NK-92 (cell line): ENCODE results near the gene PRKD2.
"Not testable (repeated sequence)": the region's sequence is repeated elsewhere in the genome, so short reads cannot be mapped to it uniquely, and the experiment has no call there.

Source experiments
- DNase-seq: peaks from one replicate; lab custom pipeline; 2025; ENCODE audit not compliant: unreplicated experiment; lab: John Stamatoyannopoulos, UW

The PRKD2 gene

DNA sequence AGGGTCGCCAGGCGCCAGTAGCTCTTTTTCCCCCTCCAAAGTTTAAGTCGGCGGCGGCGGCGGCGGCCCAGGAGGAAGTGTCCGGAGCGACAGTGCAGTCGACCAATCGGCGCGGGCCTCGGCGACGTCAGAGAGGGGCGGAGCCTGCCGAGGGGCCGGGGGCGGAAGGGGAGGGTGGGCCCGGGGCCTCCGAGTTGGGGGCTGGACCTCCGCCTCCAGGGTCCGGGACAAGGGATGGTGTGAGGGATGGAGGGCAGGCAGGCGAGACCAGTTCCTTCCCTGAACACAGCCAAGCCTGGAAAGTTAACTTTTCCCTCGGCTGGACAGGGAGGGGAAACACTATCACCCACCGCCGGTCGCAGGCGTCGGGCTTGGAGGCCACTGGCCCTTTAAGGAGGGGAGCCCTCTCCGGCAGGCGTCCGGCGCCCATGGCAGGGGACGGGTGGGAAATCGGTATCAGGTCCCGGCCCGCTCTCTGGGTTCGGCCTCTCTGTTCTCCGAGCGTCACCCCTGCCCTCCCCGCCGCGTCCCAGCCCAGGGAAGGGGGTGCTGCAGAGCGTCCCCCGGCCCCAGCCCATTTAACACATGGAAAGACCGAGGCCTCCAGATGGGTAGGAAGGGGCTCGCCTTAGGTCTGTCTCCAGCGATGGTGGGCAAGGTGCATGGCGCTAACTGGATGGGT, at the start of gene PRKD2:
Gene PRKD2, minus strand, starts transcription at position 81 of the 682 bp plus-strand sequence. CDS start 744 bp downstream, outside the sequence.
- no peak for DNase-seq

DNA sequence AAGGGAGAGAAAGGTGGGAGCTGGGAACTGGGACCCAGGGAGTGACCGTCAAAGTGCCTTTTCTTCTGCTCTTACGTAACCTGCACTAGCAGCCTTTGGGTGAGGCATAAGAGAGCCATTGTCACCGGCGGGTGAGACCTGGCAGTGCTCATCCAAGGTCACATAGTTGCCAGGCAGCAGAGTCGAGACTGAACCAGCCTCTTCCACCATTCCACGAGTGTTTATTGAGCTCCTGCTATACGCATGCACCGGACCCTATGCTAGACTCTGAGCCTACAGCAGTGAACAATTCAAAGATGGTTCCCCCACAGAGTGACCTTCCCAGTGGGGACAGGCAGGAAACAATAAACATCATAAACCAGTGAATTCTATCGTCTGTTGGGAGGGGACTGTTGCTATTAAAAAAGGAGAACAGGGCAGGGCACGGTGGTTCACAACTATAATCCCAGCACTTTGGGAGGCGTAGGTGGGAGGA, 47.9 kb upstream of the PRKD2 start:
- DNase-seq, result no peak

DNA sequence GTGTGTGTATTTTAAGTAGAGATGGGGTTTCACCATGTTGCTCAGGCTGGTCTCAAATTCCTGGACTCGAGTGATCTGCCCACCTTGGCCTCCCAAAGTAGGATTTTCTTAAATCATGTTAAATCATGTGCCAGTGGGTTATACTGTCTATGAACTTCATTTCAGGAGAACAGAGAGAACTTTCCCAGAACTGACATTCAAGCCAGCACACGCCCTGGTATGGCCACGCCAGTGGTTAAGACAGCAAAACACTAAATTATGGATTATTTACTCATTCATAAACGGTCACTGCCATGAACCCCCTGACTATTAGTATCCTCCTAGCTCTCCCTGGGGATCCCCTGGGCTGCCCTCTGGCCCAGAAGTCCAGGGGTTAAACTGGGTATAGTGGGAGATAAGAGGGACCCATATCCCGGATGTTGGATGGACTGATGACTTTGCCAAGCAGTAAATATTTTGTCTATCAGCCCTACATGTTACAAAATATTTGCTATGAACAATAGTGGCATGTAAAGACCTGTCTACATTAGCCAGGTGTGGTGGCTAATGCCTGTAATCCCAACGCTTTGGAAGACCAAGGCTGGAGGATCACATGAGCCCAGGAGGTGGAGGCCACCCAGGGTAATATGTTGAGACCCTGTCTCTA, 45.5 kb upstream of the PRKD2 start:
- DNase-seq, result no peak

DNA sequence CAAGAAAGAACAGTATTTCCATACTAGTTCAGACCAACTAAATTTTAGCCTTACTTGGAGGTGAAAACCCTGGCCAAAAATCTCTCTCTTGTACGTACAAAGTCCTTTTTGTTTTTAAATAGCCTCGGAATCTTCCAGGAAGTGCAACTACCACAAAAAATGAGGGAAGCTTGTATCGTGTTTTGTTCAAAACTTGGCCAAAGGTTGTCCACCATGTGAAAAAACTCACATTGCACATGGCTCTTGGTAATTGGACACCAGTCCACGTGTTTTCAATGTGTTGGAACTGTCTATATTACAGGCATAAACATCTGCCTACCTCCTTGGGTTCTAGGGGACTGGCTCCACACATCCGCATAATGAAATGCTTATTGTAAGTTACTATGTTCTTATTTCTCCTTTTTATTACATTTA, 44.5 kb upstream of the PRKD2 start:
- no peak for DNase-seq

DNA sequence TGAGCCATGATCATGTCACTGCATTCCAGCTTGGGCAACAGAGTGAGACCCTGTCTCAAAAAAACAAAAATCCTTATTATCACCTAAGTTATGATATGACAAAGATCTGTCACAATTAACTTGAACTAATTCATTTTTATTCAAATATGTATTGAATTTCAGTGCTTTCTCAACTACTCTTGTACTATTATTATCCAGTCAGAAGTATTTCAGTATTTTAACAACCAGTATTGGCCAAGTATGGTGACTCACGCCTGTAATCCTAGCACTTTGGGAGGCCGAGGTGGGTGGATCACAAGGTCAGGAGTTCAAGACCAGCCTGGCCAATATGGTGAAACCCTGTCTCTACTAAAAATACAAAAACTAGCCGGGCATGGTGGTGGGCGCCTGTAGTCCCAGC, 44.0 kb upstream of the PRKD2 start:
- DNase-seq, result not testable (repeated sequence)

DNA sequence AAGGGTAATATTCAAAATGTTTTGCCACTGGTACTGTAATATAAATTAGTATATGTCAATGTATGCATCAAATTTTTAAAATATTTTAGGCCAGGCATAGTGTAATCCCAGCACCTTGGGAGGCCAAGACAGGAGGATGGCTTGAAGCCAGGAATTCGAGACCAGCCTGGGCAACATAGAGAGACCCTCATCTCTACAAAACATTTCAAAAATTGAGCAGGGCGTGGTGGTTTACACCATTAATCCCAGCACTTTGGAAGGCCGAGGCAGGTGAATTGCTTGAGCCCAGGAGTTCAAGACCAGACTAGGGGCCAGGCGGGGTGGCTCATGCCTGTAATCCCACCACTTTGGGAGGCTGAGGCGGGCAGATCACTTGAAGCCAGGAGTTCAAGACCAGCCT, 43.4 kb upstream of the PRKD2 start:
- DNase-seq, result no peak

DNA sequence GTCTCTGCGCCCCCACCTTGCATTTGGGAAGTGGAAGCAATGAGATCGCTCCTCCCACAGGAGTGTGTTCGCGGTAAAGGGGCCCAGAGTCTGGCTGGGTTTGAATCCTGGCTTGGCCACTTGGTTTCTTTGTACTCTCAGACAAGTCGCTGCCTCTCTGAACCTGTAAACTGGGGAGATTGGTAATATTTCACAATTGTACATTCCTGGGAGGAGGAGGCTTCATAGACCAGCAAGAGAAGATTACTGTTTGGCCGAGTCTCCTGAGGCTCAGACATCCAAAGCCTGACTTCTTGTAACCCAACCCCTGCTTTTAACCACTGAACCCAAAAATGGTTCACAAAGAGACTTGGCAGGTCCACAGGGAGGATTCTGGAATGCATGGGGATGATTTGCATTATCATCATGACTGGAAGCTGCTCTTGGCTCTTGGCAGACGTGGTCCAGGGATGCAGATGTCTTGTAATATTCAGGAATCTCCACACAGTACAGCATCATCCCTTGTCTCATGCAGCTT, 43.0 kb upstream of the PRKD2 start:
- no peak for DNase-seq

DNA sequence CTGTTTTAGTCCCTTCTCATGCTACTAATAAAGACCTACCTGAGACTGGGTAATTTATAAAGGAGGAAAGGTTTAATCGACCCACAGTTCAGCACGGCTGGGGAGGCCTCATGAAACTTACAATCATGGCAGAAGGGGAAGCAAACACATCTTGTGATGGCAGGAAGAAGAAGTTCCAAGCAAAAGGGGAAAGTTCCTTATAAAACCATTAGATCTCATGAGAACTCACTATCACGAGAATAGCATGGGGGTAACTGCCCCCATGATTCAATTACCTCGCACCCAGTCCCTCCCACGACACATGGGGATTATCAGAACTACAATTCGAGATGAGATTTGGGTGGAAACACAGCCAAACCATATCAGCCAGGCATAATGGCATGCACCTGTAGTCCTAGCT, 42.3 kb upstream of the PRKD2 start:
- DNase-seq, result no peak

DNA sequence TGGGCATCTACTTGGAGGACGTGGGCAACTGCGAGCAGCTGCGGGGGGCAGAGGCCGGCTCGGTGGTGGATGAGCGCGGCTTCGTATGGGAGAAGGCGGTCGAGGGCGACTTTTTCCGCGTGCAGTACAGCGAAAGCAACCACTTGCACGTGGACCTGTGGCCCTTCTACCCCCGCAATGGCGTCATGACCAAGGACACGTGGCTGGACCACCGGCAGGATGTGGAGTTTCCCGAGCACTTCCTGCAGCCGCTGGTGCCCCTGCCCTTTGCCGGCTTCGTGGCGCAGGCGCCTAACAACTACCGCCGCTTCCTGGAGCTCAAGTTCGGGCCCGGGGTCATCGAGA, 39.6 kb upstream of the PRKD2 start:
- no peak for DNase-seq

DNA sequence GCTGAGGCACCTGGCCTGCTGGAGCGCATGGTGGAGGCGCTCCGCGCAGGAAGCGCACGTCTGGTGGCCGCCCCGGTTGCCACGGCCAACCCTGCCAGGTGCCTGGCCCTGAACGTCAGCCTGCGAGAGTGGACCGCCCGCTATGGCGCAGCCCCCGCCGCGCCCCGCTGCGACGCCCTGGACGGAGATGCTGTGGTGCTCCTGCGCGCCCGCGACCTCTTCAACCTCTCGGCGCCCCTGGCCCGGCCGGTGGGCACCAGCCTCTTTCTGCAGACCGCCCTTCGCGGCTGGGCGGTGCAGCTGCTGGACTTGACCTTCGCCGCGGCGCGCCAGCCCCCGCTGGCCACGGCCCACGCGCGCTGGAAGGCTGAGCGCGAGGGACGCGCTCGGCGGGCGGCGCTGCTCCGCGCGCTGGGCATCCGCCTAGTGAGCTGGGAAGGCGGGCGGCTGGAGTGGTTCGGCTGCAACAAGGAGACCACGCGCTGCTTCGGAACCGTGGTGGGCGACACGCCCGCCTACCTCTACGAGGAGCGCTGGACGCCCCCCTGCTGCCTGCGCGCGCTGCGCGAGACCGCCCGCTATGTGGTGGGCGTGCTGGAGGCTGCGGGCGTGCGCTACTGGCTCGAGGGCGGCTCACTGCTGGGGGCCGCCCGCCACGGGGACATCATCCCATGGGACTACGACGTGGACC, 39.1 kb upstream of the PRKD2 start:
- no peak for DNase-seq

DNA sequence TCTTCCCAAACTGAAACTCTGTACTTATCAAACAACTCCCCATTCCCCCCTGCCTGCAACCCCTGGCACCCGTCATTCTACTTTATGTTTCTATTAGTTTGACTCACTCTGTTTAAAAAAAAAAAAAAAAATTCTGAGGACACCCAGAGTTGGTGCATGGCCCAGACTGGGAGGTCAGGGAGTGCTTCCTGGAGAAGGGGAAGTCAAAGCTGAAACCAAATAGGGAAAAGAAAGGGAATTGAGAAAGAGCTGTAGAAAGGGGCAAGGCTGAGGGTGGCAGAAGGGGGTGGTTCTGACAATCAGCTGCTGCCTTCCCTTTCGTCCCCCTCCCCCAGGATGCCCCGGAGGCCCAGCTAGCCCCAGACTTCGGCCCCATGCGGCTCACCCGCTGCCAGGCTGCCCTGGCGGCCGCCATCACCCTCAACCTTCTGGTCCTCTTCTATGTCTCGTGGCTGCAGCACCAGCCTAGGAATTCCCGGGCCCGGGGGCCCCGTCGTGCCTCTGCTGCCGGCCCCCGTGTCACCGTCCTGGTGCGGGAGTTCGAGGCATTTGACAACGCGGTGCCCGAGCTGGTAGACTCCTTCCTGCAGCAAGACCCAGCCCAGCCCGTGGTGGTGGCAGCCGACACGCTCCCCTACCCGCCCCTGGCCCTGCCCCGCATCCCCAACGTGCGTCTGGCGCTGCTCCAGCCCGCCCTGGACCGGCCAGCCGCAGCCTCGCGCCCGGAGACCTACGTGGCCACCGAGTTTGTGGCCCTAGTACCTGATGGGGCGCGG, 38.4 kb upstream of the PRKD2 start:
- DNase-seq, result no peak

DNA sequence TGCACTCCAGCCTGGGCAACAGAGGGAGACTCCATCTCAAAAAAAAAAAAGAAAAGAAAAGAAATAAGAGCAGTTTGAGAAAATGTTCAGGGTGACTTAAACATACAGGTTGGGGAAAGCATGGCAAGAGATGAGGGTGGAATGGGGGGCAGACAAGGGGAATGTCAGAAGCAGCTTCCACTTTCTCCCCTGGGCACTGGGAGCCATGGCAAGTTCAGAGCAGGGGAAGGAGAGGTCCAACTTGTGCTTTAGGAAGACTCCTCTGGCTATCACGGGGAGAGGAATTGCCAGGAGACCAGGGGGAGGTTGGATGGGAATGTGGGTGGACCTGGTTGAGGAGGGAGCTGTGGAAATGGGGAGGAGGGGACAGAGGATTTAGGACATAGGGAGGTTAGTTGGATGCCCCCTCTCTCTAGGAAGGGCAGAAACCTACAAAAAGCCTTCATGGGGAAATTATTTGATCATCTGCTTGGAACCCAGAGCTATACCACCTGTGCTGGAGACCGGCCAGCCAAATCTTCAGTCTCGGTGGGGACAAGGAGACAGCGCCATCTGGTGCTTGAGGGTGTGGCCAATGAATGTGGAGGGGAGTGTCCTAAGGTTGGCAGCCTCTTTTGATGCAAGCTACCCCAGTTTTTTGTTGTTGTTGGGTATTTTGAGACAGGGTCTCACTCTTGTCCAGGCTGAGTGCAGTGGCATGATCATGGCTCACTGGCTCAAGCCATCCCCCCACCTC, 36.7 kb upstream of the PRKD2 start:
- DNase-seq, result no peak

DNA sequence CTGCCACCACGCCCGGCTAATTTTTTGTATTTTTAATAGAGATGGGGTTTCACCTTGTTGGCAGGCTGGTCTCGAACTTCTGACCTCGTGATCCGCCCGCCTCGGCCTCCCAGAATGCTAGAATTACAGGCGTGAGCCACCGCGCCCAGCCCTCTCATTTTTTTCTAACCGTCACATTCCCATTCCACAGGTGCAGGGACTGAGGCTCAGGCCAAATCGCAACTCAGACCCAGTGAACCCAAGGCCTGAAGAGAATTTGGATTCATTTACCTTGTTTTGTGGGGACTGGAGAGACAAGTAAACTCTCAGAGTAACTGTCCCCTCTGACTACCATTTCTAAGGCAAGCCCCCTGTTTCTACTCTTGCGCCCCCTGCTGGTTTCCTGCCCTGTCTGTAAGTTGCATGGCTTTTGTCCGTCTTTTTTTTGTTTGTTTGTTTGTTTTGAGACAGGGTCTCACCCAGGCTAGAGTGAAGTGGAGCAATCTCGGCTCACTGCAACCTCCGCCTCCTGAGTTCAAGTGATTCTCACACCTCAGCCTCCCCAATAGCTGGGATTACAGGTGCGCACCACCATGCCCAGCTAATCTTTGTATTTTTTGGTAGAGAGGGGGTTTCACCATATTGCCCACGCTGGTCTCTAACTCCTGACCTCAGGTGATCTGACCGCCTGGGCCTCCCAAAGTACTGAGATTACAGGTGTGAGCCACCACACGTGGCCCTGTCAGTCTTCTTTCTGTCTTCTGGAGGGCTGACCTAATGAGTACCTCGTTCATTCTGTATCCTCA, 31.6 kb upstream of the PRKD2 start:
- no peak for DNase-seq

DNA sequence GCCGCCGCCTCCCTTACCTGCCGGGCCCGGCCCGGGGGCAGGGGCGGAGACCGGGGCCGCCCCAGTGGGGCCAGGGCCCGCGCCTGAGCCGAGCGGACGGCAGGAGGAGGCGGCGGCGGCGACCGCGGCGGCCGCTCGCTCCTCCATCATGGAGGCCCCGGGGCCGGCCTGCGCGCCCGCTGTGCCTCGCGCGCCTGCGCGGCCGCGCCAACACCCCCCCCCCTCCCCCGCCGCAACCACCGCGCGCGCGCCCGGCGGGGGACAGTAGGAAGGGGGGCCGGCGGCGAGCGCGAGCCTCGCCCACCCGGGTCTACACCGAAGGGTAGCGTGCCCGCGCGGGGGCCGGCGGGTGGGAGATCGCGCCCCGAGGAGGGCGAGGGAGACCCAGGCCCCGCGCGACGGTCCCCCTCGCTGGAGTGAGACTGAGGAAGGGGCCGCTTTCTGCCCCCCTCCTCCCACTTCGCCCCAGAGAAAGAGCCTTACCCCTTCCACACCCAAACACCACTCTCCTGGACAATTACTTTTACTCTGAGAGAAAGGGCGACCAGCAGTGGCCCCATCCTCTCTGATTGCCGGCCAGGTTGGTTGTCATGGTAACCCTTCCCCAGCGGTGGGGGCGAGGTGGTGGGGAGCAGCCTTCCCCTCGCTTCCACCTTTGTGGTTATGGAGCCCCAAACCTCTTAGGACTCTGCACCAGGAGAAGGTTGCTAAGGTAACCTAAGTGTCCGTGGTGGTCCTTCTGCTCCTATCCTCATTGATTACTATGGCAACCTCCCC, 29.6 kb upstream of the PRKD2 start, which contains the start of gene STRN4:
Gene STRN4, minus strand, starts transcription at position 170 of the 777 bp plus-strand sequence. Its CDS starts 20 bp downstream, at position 150.
- DNase-seq, result no peak

DNA sequence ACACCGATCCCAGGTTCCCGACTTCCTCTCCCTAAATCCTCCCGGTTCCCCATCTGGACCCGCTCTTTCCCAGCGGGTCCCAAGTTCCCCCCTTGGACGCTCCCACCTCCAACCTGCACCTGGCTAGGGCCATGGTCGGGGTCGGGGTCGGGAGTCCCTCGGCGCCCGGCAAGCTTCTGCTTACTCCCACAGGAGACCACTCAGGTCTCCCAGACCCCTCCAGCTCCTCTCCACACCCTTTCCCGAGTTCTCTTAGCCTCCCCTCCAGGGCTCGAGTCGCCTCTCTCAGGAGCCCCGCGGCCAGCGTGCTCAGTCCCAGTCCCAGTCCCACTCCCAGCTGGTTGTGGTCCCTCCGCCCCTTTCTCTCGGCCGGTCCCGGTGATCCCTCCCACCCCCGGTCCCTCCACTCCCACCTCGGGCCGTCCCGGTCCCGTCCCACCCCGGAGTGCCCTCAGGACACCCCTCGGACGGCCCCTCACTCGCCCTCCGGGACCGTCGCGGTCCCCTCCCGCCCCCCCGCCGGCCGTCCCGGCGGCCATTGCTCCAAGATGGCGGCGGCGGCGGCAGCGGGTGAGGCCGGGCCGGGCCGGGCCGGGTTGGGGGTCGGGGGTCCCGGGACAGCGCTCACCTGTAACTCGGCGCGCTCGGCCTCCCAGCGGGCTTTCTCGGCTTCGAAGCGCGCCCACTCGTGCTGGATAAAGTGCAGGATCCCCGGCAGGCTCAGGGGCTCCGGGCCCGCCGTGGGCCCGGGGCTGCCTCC, 28.8 kb upstream of the PRKD2 start, which contains the start of gene FKRP:
Gene FKRP, plus strand, starts transcription at position 537 of the 760 bp plus-strand sequence. CDS start 9,394 bp downstream, outside the sequence.
- DNase-seq, result no peak

DNA sequence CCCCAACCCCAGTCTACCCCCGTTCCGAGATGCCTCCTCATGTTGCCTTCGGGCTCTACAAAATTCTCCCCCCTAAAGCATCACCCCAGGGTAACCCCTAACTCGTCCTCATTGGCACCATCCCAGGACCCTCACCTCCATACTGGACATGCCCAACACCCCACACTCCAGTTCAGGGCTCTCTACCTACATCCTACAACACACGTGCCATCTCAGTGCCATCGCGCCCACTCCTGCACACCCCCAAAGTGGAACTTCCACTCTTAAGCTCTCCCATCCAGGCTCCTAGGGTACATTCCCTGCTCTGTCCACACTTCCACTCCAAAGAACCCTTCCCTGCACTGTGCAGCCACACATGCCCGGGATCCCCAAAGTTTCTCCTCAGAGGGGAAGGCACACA, 28.1 kb upstream of the PRKD2 start:
- DNase-seq, result no peak

DNA sequence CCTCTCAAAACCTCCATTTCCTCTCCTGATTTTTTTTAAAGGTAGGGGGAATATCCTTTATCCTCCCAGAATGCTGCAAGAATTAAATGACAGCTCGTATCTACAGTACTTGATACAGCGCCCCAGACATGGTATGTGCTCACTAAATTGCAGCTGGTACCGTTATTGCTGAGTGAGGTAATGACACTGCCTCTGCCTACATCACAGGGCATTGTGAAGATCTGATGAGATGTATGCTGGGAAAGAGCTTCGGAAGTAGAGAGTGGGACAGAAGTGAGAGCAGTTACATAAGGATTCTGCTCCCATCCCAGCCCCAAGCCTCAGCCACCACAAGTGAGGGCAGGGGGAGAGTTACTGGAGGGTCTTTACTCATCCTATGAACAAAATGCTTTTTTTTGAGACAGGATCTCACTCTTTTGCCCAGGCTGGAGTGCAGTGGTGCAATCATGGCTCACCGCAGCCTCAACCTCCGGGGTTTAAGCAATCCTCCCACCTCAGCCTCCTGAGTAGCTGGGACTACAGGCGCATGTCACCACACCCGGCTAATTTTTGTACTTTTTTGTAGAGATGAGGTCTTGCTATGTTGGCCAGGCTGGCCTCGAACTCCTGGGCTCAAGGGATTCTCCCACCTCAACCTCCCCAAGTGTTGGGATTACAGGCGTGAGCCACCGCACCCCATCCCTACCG, 27.2 kb upstream of the PRKD2 start:
- DNase-seq, result no peak
